ENCODE data around the gene LINC01488. TPM values are rescaled to one million over a fixed set of nuclear protein-coding genes. Genes with fewer than 3 reads are reported as not detected.

LINC01488 gene
- total RNA-seq, 2 donors from 2014 or later, result not detected

DNA sequence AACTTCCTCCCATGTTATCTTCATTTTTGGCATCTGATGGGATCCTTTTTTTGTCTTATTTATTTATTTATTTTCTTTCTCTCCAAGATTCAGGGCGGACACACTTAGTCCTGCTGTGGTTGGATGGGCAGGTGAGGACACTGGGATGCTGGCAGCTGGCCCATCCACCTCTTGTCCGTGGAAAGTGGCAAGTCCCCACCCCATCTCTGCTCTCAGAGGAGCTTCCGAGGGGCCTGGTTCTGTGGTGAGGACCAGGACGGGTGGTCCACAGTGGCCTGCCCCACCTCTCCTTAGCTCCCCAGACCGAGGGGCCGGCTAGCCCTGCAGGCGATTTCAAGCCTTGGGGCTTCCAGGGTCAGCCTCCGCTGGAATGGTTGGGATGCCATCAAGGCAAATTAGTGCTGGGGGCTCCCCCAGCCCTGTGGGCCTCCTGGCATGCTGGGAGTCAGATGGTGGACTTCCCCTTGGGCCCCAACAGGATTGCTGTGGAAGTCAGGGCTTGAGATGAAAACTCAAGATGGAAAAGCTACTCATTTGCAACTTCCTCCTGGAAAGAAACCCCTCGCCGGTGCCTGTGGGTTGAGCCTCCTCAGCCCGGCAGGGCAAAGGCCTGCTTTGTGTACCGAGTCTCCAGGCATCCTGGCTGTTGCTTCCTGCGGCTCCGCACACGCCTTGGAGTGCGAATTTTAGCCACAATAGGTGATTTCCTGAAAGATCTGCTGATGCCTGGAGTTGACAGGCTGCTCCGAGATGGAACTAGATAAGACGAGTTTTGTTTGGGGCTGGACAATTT, 31.2 kb upstream of the LINC01488 start:
- Mint-ChIP-seq H3K4me1 (ENCODE audit: low read depth) (no peaks in the 10 kb centered on the region), H3K27ac (no peak overlapping the region), H3K9me3 (no peaks in the 10 kb centered on the region), H3K36me3 (ENCODE audit: insufficient read depth in 2 of 2) (no peaks in the 10 kb centered on the region), H3K27me3 (ENCODE audit: low read depth) (peaks cover 44% of the 10 kb centered on the region), H3K4me3 (no peak overlapping the region)
- ATAC-seq (replicated peaks in 1 of 2) (no peak), DNase-seq (no peak)

- H3K4me1 Mint-ChIP-seq (ENCODE audit: low read depth), result no peaks in the 10 kb centered on the region
- DNase-seq (no peak), ATAC-seq (replicated peaks in 1 of 2) (no peak)
- no peaks in the 10 kb centered on the region for H3K36me3 Mint-ChIP-seq (ENCODE audit: insufficient read depth in 2 of 2)
- peaks cover 44% of the 10 kb centered on the region for H3K27me3 Mint-ChIP-seq (ENCODE audit: low read depth)
- no peak overlapping the region for H3K27ac Mint-ChIP-seq
- no peaks in the 10 kb centered on the region for H3K9me3 Mint-ChIP-seq
- H3K4me3 Mint-ChIP-seq, result no peak overlapping the region
Measured at GRCh38 chr11:69450857-69451220, 30.6 kb upstream of the LINC01488 start.

DNA sequence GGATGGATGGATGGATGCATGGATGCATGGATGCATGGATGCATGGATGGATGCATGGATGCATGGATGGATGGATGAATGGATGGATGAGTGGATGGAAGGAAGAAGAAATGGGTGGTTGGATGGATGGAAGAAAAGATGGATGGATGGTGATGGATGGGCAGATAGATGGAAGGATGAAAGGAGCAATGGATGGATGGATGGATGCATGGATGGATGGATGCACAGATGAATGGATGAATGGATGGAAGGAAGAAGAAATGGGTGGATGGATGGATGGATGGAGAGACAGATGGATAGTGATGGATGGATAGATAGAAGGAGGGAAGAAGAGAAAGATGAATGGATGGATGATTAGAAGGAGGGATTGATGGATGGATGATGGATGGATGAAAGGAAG, 30.2 kb upstream of the LINC01488 start:
- Mint-ChIP-seq H3K27me3 (ENCODE audit: low read depth) (peaks cover 42% of the 10 kb centered on the region), H3K9me3 (no peaks in the 10 kb centered on the region), H3K4me1 (ENCODE audit: low read depth) (no peaks in the 10 kb centered on the region), H3K4me3 (no peak overlapping the region), H3K36me3 (ENCODE audit: insufficient read depth in 2 of 2) (no peaks in the 10 kb centered on the region), H3K27ac (no peak overlapping the region)
- DNase-seq (no peak), ATAC-seq (replicated peaks in 1 of 2) (no peak)

DNA sequence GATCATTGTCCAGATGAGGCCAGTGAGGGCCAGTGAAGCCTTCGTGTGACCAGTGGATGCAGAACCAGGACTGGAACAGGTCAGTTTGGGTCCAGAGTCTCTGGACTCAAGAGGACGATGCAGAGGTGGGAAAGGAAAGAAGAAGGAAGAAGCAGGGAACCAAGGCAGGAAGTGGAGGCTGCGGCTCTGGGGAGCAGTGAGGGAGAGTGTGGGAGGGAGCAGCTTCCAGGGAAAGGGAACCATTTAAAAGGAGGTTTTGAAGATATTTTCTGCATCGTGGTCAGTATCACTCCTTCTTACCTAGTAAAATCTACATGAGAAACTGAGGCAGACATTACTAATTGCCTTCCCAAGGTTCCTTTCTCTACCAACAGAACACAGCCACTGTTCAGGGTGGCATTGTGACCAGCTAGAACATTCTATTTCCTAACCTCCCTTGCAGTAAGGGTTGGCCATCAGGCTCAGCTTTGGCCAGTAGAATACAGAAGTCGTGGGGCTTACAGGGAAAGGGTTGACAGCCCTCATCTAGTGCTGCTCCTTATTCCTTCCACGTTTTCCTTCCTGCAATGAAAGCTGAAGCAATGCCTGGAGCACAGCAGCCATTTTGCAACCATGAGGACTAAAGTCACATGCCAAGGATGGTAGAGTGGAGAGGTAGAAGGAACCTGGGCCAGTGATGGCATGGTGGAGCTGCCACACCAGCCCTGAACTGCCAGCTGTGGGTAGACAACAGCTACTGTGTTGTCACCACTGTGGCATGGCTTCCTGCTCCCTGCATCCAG, 29.1 kb upstream of the LINC01488 start:
- Mint-ChIP-seq H3K27me3 (ENCODE audit: low read depth) (peaks cover 31% of the 10 kb centered on the region), H3K4me1 (ENCODE audit: low read depth) (no peaks in the 10 kb centered on the region), H3K36me3 (ENCODE audit: insufficient read depth in 2 of 2) (no peaks in the 10 kb centered on the region), H3K9me3 (peaks cover 2 to 3% of the 10 kb centered on the region in 2 donors), H3K4me3 (no peak overlapping the region), H3K27ac (no peak overlapping the region)
- ATAC-seq (replicated peaks in 1 of 2), result no peak
- no peak for DNase-seq

- Mint-ChIP-seq H3K4me1 (ENCODE audit: low read depth) (no peaks in the 10 kb centered on the region), H3K36me3 (ENCODE audit: insufficient read depth in 2 of 2) (peaks cover 0 to 2% of the 10 kb centered on the region in 2 donors), H3K27me3 (ENCODE audit: low read depth) (peaks cover 23% of the 10 kb centered on the region), H3K9me3 (peaks cover 2 to 6% of the 10 kb centered on the region in 2 donors), H3K4me3 (no peak overlapping the region), H3K27ac (no peak overlapping the region)
- ATAC-seq (replicated peaks in 1 of 2) (no peak), DNase-seq (no peak)
Measured at GRCh38 chr11:69453151-69453550, 28.3 kb upstream of the LINC01488 start.

GRCh38 chr11:69454018-69454417, 27.4 kb upstream of the LINC01488 start:
- ATAC-seq (replicated peaks in 1 of 2) (no peak), DNase-seq (no peak)
- H3K27ac Mint-ChIP-seq, result no peak overlapping the region
- H3K27me3 Mint-ChIP-seq (ENCODE audit: low read depth), result peaks cover 20% of the 10 kb centered on the region
- H3K36me3 Mint-ChIP-seq (ENCODE audit: insufficient read depth in 2 of 2), result peaks cover 0 to 2% of the 10 kb centered on the region in 2 donors
- H3K4me3 Mint-ChIP-seq, result no peak overlapping the region
- no peaks in the 10 kb centered on the region for H3K4me1 Mint-ChIP-seq (ENCODE audit: low read depth)
- peaks cover 2 to 6% of the 10 kb centered on the region in 2 donors for H3K9me3 Mint-ChIP-seq

DNA sequence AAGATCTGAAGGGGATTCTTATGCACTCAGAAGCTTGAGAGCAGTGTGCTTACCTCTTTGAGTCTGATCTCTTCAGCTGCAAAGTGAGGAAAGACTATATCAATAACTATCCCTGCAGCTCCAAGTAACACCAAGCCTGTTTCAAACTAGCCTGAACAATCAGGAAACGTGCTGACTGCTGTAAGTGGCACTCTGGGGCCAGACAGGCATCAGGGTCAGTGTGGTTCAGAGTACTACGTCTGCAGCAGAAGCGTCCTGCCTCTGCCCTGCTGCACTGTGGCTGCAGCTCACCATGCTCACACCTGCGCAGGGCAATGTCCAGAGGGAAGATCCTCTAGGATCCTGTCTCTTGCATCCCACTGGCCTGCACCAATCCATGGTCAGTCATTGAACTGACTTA, 25.5 kb upstream of the LINC01488 start:
- Mint-ChIP-seq H3K27me3 (ENCODE audit: low read depth) (peaks cover 24% of the 10 kb centered on the region), H3K27ac (no peak overlapping the region), H3K9me3 (peaks cover 5 to 10% of the 10 kb centered on the region in 2 donors), H3K36me3 (ENCODE audit: insufficient read depth in 2 of 2) (peaks cover 7% of the 10 kb centered on the region in 2 donors), H3K4me3 (no peak overlapping the region), H3K4me1 (ENCODE audit: low read depth) (no peaks in the 10 kb centered on the region)
- DNase-seq, result no peak
- ATAC-seq (replicated peaks in 1 of 2), result no peak

DNA sequence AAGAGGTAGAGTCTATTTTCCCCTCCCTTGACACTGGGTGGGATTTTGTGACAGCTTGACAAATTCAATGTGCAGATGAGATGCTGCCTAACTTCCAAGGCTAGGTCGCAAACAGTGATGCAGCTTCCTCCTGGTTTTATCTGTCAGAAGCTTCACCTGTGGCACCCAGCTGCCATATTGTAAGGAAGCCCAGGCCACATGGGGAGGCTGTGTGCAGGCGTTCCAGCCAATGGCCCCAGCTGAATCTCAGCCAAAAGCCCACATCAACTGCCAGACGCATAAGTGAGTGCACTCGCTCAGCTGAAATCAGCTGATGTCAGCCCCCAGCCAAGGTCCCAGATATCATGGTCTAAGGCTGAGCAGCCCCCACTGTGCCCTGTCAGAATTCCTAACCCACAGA, 24.8 kb upstream of the LINC01488 start:
- Mint-ChIP-seq H3K4me3 (no peak overlapping the region), H3K4me1 (ENCODE audit: low read depth) (no peaks in the 10 kb centered on the region), H3K27ac (no peak overlapping the region)

DNA sequence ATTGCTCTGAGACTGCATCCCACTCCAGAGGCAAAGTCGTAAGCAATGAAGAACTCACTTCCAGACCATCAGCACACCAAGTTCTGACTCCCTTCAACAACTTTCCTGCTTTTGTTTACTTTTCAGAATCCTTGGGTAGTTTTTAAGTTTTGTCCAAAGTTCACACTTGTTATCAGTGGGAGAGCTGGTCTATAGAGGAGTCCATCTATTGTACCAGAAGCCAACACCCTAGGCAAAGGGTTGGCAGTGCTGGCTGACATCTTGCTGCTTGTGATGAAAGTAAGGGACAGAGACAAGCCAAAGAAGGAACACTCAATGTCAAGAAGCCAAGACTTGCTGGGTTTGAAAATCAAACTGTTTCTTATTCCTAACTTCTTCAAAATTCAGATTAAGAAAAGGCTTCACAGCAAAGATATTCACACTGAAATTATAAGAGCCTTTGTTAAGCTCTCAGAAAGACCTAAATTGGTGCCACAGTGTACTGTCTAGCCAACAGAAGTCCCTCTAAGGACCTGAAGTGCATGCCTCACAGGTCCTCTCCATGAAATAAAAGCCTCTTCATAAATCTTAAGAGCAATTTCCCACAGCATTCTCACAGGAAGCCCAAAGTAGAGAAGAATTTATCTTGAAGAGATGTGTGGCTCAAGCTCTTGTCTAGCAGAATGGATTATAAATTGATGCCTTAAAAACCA, 21.5 kb upstream of the LINC01488 start:
- ATAC-seq (replicated peaks in 1 of 2), result no peak

More for the DNA sequence above, 24.8 kb upstream of the LINC01488 start:
- DNase-seq (no peak), ATAC-seq (replicated peaks in 1 of 2) (no peak)
- Mint-ChIP-seq H3K36me3 (ENCODE audit: insufficient read depth in 2 of 2) (peaks cover 8 to 10% of the 10 kb centered on the region in 2 donors), H3K27me3 (ENCODE audit: low read depth) (peaks cover 22% of the 10 kb centered on the region), H3K9me3 (peaks cover 5 to 10% of the 10 kb centered on the region in 2 donors)

DNA sequence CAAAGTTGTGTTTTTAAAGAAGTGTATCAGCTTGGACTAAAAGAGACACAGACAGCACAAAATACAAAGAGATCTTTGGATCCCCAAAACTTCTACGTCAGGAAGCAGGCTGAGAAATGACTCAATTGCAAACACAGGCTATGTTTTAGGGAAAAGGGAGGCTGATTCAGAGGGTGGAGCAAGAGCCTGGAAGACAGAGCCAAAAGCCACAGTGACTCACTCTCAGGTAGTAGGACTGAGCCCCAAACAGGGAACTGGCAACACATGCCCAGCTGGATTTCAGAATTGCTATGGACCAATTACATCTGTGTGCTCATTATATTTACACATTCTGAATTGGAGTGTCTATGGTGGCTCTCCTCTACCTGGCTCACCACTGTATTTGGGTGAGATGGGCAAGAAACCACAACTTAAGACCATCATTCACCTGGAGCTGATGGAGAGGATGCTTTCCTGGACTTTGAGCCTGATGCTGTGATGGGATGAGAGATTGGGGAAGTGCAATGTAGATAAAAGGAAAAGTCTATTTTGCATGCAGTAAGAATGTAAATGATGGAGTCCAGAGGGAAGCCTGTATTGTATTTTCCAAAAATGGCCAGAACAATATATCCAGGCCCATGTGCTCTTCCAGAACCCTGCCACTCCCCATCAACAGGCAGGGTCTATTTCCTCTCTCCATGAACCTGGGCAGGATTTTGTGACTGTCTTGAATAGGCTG, 20.8 kb upstream of the LINC01488 start:
- ATAC-seq (replicated peaks in 1 of 2), result no peak
- H3K4me1 Mint-ChIP-seq (ENCODE audit: low read depth), result no peaks in the 10 kb centered on the region
- no peak overlapping the region for H3K27ac Mint-ChIP-seq
- peaks cover 5 to 10% of the 10 kb centered on the region in 2 donors for H3K9me3 Mint-ChIP-seq
- peaks cover 24% of the 10 kb centered on the region for H3K27me3 Mint-ChIP-seq (ENCODE audit: low read depth)
- no peak overlapping the region for H3K4me3 Mint-ChIP-seq
- no peak for DNase-seq
- H3K36me3 Mint-ChIP-seq (ENCODE audit: insufficient read depth in 2 of 2), result peaks cover 8 to 10% of the 10 kb centered on the region in 2 donors

More for the DNA sequence above, 21.5 kb upstream of the LINC01488 start:
- no peak overlapping the region for H3K27ac Mint-ChIP-seq
- H3K36me3 Mint-ChIP-seq (ENCODE audit: insufficient read depth in 2 of 2), result peaks cover 8 to 10% of the 10 kb centered on the region in 2 donors
- H3K9me3 Mint-ChIP-seq, result peaks cover 5 to 10% of the 10 kb centered on the region in 2 donors
- DNase-seq, result no peak
- no peak overlapping the region for H3K4me3 Mint-ChIP-seq
- no peaks in the 10 kb centered on the region for H3K4me1 Mint-ChIP-seq (ENCODE audit: low read depth)
- peaks cover 24% of the 10 kb centered on the region for H3K27me3 Mint-ChIP-seq (ENCODE audit: low read depth)

DNA sequence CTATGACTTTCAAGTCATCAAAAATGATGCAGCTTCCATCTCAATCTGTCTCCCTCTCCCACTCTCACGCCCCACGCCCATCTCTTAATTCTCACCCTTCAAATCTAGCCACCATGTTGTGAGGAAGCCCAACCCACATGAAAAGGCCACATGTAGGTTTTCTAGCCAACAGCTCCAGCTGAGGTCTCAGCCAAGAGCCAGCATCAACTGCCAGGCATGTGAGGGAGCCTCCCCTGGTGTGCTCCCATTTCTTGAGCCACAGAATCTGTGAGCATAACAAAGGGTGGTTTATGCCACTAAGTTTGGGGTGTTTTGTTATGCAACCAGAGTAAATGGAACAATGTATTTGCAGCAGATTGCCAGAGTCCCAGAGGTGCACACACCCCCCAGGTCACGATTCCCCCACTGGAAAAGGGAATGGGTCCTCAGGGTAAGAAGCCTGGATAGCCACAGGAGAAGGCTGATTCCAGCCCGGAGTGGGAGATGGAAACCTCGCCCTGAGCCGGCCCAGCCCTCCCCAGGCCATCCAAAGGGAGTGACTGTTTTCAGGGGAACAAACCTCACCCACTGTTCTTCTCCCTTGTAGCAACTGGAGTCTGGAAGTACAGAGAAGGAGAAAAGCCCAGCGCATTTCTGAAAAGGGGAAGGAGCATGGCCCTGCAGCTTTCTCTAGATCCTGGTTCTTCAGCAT, 20.0 kb upstream of the LINC01488 start:
- ATAC-seq (replicated peaks in 1 of 2), result no peak
- Mint-ChIP-seq H3K4me1 (ENCODE audit: low read depth) (no peaks in the 10 kb centered on the region), H3K27me3 (ENCODE audit: low read depth) (peaks cover 24% of the 10 kb centered on the region), H3K4me3 (no peak overlapping the region), H3K9me3 (peaks cover 5 to 10% of the 10 kb centered on the region in 2 donors), H3K27ac (no peak overlapping the region), H3K36me3 (ENCODE audit: insufficient read depth in 2 of 2) (peaks cover 8 to 10% of the 10 kb centered on the region in 2 donors)
- no peak for DNase-seq
